HepG2 (cell line): ENCODE measurements around the gene NKIRAS1. TPM values are rescaled to one million over a fixed set of nuclear protein-coding genes. Genes with fewer than 3 reads are reported as not detected.

Experiments used
- ATAC-seq: fragments of 200-7000 bp; cut with Tn5 transposase; 3 replicates; pipeline ENCODE4 v1.9.1; 2020; ENCODE audit warnings: mild to moderate bottlenecking, moderate library complexity
- BruUV-seq: library from RNA; stranded (reverse); fragments of 400-500 nt; replicated peaks from 2 replicates; lab custom pipeline; 2021; lab: Mats Ljungman, UMichigan
- CTCF ChIA-PET: fragments of 300-600 bp; formaldehyde crosslinking; extraction: SDS; loops from one replicate; lab custom pipeline; 2021; ENCODE audit warnings: low total read pairs, inconsistent platforms, low intra/inter-chr PET ratio; lab: Yijun Ruan, JAX
- POLR2A ChIA-PET: fragments of 350-600 bp; sonication (Branson Sonifier 250); formaldehyde crosslinking; loops from one replicate; lab custom pipeline; 2020; ENCODE audit warnings: antibody characterized with exemption, inconsistent platforms; lab: Yijun Ruan, JAX
- DNase-seq: peaks from one replicate; pipeline ENCODE4 v3.0.0-alpha.2; 2015; ENCODE audit warnings: low spot score
- FAIRE-seq: peaks from 3 replicates; lab custom pipeline; 2011; peaks lifted over from hg19 to GRCh38; lab: Jason Lieb, UNC
- H2AFZ ChIP-seq: one replicate; pipeline ENCODE4 v1.6.1; 2011; ENCODE audit warnings: low read length, inconsistent platforms
- H3K27ac ChIP-seq: fragments of 300-600 bp; 3 replicates; pipeline ENCODE4 v1.8.0; 2011; ENCODE audit warnings: mixed run types, mild to moderate bottlenecking, mixed read lengths, low read length, inconsistent platforms; ENCODE audit not compliant: insufficient read depth; ENCODE audit errors: extremely low read length
- H3K27me3 ChIP-seq, 2 experiments: fragments of 200-600 bp in 1 of 2; 2 replicates in 1 of 2; 3 replicates in 1 of 2; pipeline versions ENCODE4 v1.6.0 to v1.8.0; 2011; ENCODE audit warnings: low read length in 2 of 2, mild to moderate bottlenecking in 2 of 2, moderate library complexity in 2 of 2, inconsistent platforms in 1 of 2; ENCODE audit not compliant: insufficient read depth in 2 of 2, control insufficient read depth in 1 of 2
- H3K36me3 ChIP-seq, 2 experiments: fragments of 200-600 bp in 1 of 2; replicated peaks in 1 of 2; 2 replicates in 1 of 2; 3 replicates in 1 of 2; pipeline versions ENCODE4 v1.5.1 to v1.8.0; 2011; ENCODE audit warnings: low read length in 2 of 2, inconsistent platforms in 1 of 2; ENCODE audit not compliant: insufficient read depth in 2 of 2, control insufficient read depth in 1 of 2
- H3K4me1 ChIP-seq: 2 replicates; pipeline ENCODE4 v1.5.1; 2012; ENCODE audit warnings: low read length, inconsistent platforms; ENCODE audit not compliant: insufficient read depth
- H3K4me2 ChIP-seq: 2 replicates; pipeline ENCODE4 v1.6.0; 2011; ENCODE audit warnings: low read depth, low read length, inconsistent platforms
- H3K4me3 ChIP-seq, 3 experiments: fragments of 200-600 bp in 1 of 3; sonication (generic), shearing (Covaris generic) in 1 of 3; replicated peaks in 1 of 3; 2 replicates each; pipeline ENCODE4 v1.5.1; 2011 to 2016; ENCODE audit warnings: low read length in 3 of 3, inconsistent platforms in 2 of 3, low read depth in 2 of 3, mild to moderate bottlenecking in 2 of 3, control low read depth in 1 of 3, mixed read lengths in 1 of 3; ENCODE audit not compliant: insufficient read depth in 1 of 3
- H3K79me2 ChIP-seq: one replicate; pipeline ENCODE4 v1.6.1; 2011; ENCODE audit warnings: low read length, inconsistent platforms; ENCODE audit not compliant: insufficient read depth
- H3K9ac ChIP-seq: 2 replicates; pipeline ENCODE4 v1.6.0; 2011; ENCODE audit warnings: mild to moderate bottlenecking, low read depth, low read length, inconsistent platforms; ENCODE audit not compliant: insufficient read depth
- H3K9me3 ChIP-seq: 2 replicates; pipeline ENCODE4 v1.5.1; 2012; ENCODE audit warnings: mild to moderate bottlenecking, low read length
- H4K20me1 ChIP-seq: 2 replicates; pipeline ENCODE4 v1.6.0; 2011; ENCODE audit warnings: inconsistent platforms, mild to moderate bottlenecking, low read length, moderate library complexity; ENCODE audit not compliant: insufficient read depth
- GATAD1 ChIP-seq: IDR thresholded peaks from 2 replicates; pipeline ENCODE4 v1.6.1; 2016; ENCODE audit warnings: missing genetic modification reagents, missing compliant biosample characterization
- GMEB1 ChIP-seq: sonication (generic); formaldehyde crosslinking; IDR thresholded peaks from 2 replicates; pipeline ENCODE4 v1.5.1; 2020; ENCODE audit warnings: missing genetic modification reagents, mild to moderate bottlenecking, borderline replicate concordance
- HNRNPK ChIP-seq: fragments of 200-400 bp; formaldehyde crosslinking; IDR thresholded peaks from 2 replicates; pipeline ENCODE4 v1.6.1; 2018; ENCODE audit warnings: low read length, low read depth, moderate library complexity, mild to moderate bottlenecking; ENCODE audit not compliant: poor library complexity, severe bottlenecking
- HNRNPLL ChIP-seq: fragments of 200-400 bp; formaldehyde crosslinking; IDR thresholded peaks from 2 replicates; pipeline ENCODE4 v1.6.1; 2017; ENCODE audit warnings: mild to moderate bottlenecking, low read depth, low read length; ENCODE audit not compliant: poor library complexity, severe bottlenecking
- MIER3 ChIP-seq: IDR thresholded peaks from 2 replicates; pipeline ENCODE4 v1.6.1; 2016; ENCODE audit warnings: missing compliant biosample characterization, borderline replicate concordance
- MXD1 ChIP-seq: sonication (generic); formaldehyde crosslinking; IDR thresholded peaks from 2 replicates; pipeline ENCODE4 v1.4.0; 2020; ENCODE audit warnings: mild to moderate bottlenecking, missing genetic modification reagents
- MXD3 ChIP-seq: IDR thresholded peaks from 2 replicates; pipeline ENCODE4 v1.6.1; 2016; ENCODE audit warnings: mild to moderate bottlenecking, missing biosample characterization, missing genetic modification reagents
- MXI1 ChIP-seq: IDR thresholded peaks from 3 replicates; pipeline ENCODE4 v1.6.1; 2012; ENCODE audit warnings: low read depth, low read length, inconsistent platforms, borderline replicate concordance
- MYC ChIP-seq: sonication (generic); formaldehyde crosslinking; IDR thresholded peaks from 2 replicates; pipeline ENCODE4 v1.9.0; 2021; ENCODE audit warnings: missing genetic modification reagents, borderline replicate concordance
- MZF1 ChIP-seq: sonication (generic); formaldehyde crosslinking; IDR thresholded peaks from 2 replicates; pipeline ENCODE4 v1.8.1; 2023; ENCODE audit warnings: mild to moderate bottlenecking, missing genetic modification reagents, borderline replicate concordance
- NONO ChIP-seq, 2 experiments: fragments of 450-650 bp in 1 of 2; sonication (generic) in 1 of 2; formaldehyde crosslinking in 1 of 2; IDR thresholded peaks in 1 of 2; conservative IDR thresholded peaks in 1 of 2; 2 replicates each; pipeline versions ENCODE4 v1.6.1 to v1.8.0; 2017 to 2022; ENCODE audit warnings: mild to moderate bottlenecking in 1 of 2, missing genetic modification reagents in 1 of 2, moderate library complexity in 1 of 2
- THRA ChIP-seq: sonication (generic); formaldehyde crosslinking; IDR thresholded peaks from 2 replicates; pipeline ENCODE4 v1.4.0; 2020; ENCODE audit warnings: missing genetic modification reagents, borderline replicate concordance
- ZNF343 ChIP-seq: sonication (generic); formaldehyde crosslinking; IDR thresholded peaks from 2 replicates; pipeline ENCODE4 v1.4.0; 2020; ENCODE audit warnings: mild to moderate bottlenecking, missing genetic modification reagents
- ZNF484 ChIP-seq: sonication (generic); formaldehyde crosslinking; IDR thresholded peaks from 2 replicates; pipeline ENCODE4 v1.5.1; 2020; ENCODE audit warnings: mild to moderate bottlenecking, low read depth, missing genetic modification reagents, borderline replicate concordance
- ZNF670 ChIP-seq: sonication (generic); formaldehyde crosslinking; IDR thresholded peaks from 2 replicates; pipeline ENCODE4 v1.8.0; 2022; ENCODE audit warnings: mild to moderate bottlenecking, missing genetic modification reagents, borderline replicate concordance
- ZNF850 ChIP-seq: sonication (generic); formaldehyde crosslinking; conservative IDR thresholded peaks from 2 replicates; pipeline ENCODE4 v1.9.0; 2021; ENCODE audit warnings: mild to moderate bottlenecking, missing genetic modification reagents
- ZSCAN25 ChIP-seq: sonication (generic); formaldehyde crosslinking; IDR thresholded peaks from 2 replicates; pipeline ENCODE4 v1.8.0; 2022; ENCODE audit warnings: mild to moderate bottlenecking, missing genetic modification reagents
- ZSCAN9 ChIP-seq: IDR thresholded peaks from 2 replicates; pipeline ENCODE4 v1.6.1; 2016; ENCODE audit warnings: borderline replicate concordance
- WGBS: methylation state at CpG from one replicate; pipeline ENCODE4 v1.1.6; 2017; ENCODE audit warnings: low lambda C conversion rate; 5-methylcytosine and 5-hydroxymethylcytosine counted together
- in situ Hi-C: cut with HindIII; loops from 2 replicates; pipeline ENCODE4 v1.10.0; 2017; ENCODE audit warnings: low pct_unique_long_range_greater_than_20kb; ENCODE audit not compliant: extremely low pct_ligation_motif_present
- intact Hi-C: fragments of 100-400 bp; cut with micrococcal nuclease; formaldehyde crosslinking; loops from one replicate; pipeline ENCODE4 v1.10.0; 2022; ENCODE audit not compliant: unreplicated experiment
- polyA plus RNA-seq, 8 experiments: library from polyadenylated mRNA; depleted of rRNA in 3 of 8; stranded (reverse) in 7 of 8; unstranded in 1 of 8; fragments of >200 nt; fragmentation: Illumina TruSeq in 4 of 8; extraction: Trizol in 4 of 8; gene quantifications; 2 replicates each; pipeline versions ENCODE4 v1.2.1 to v1.2.3, GENCODE V29; 2011 to 2016; ENCODE audit warnings: low read depth in 4 of 8, missing spikeins in 1 of 8, mixed read lengths in 1 of 8; ENCODE audit not compliant: insufficient read depth in 1 of 8
- total RNA-seq, 5 experiments: library from RNA; depleted of rRNA; stranded (reverse); fragments of >200 nt; fragmentation: Illumina TruSeq; extraction: Trizol; gene quantifications; 2 replicates each; pipeline ENCODE4 v1.2.3, GENCODE V29; 2016; ENCODE audit warnings: low read depth in 1 of 5

The NKIRAS1 gene
- total and polyA plus RNA-seq, 2 of the 13 experiments (the other 11 are each of a cell fraction or from before 2014, with no cell fraction given) = 4.3 to 8.0 TPM

GRCh38 chr3:23944861-23945662, 28.3 kb upstream of the NKIRAS1 start, which contains the start of gene NR1D2:
NR1D2 (plus strand) TSS chr3:23945286; CDS start chr3:23945579, 293 bp downstream.
- 2% methylated on average over 27 of the region's 88 CpGs for WGBS
- CTCF ChIA-PET = no interaction called here
- Histone ChIP-seq H3K27ac (peak within 1 kb of the TSS; percentile 94), H3K79me2 (peaks cover 38% of the 10 kb centered on the region), H3K36me3 (no peaks in the 10 kb centered on the region), H3K4me2 (peak within 1 kb of the TSS; percentile 99), H3K4me1 (peaks cover 49% of the 10 kb centered on the region), H3K4me3 (peak within 1 kb of the TSS; percentile 66 to 90 (median 75)), H3K27me3 (peaks cover 0 to 9% of the 10 kb centered on the region in 2 experiments; a peak in 1 of 5 replicates), H3K9ac (peak within 1 kb of the TSS; percentile 95), H4K20me1 (peaks cover 16% of the 10 kb centered on the region), H3K9me3 (no peaks in the 10 kb centered on the region), H2AFZ (peak within 1 kb of the TSS; percentile 10)
- FAIRE-seq (no peak), DNase-seq (peak; percentile 59), ATAC-seq (peak; percentile 71)
- BruUV-seq = no TSS peak
- POLR2A ChIA-PET = interaction anchor here (1.8 kb wide), 1 partner anchor 28 kb away, joined by 13 read pairs; the partner anchor contains the start of genes NKIRAS1 and RPL15
- intact Hi-C loops = loop anchor here (1.0 kb wide), 1 partner anchor 28 kb away; the partner anchor contains the start of gene RPL15
- in situ Hi-C loops = no loop called here
- peak; percentile 23; the same call in 1 of the 3 replicates for TF ChIP-seq MXI1
- TF ChIP-seq NONO (IDR thresholded peaks at IDR 0.05) = no peak
- 0 out of 2 replicates have a peak, but pooled peaks have one; percentile 29 for TF ChIP-seq NONO (CRISPR knock-in tag; conservative IDR thresholded peaks at IDR 0.05)
- TF ChIP-seq MIER3 (CRISPR knock-in tag) = no peak
- TF ChIP-seq ZNF850 (CRISPR knock-in tag) = no peak
- no peak for TF ChIP-seq MXD1 (CRISPR knock-in tag)
- TF ChIP-seq ZSCAN9 (CRISPR knock-in tag) = no peak
- no peak for TF ChIP-seq ZNF670 (CRISPR knock-in tag)
- TF ChIP-seq HNRNPLL = no peak
- TF ChIP-seq ZSCAN25 (CRISPR knock-in tag) = no peak; the same call in 1 of the 2 replicates
- no peak for TF ChIP-seq ZNF484 (CRISPR knock-in tag)
- no peak for TF ChIP-seq MXD3 (CRISPR knock-in tag)
- TF ChIP-seq ZNF343 (CRISPR knock-in tag) = no peak
- TF ChIP-seq MYC (CRISPR knock-in tag) = peak; percentile 10; the same call in 1 of the 2 replicates
- no peak for TF ChIP-seq MZF1 (CRISPR knock-in tag)
- no peak for TF ChIP-seq GMEB1
- no peak for TF ChIP-seq THRA (CRISPR knock-in tag)
- TF ChIP-seq GATAD1 (CRISPR knock-in tag) = no peak
- peak; percentile 66 for TF ChIP-seq HNRNPK
